ENCODE data around the gene PLAAT4.

PLAAT4 gene

DNA sequence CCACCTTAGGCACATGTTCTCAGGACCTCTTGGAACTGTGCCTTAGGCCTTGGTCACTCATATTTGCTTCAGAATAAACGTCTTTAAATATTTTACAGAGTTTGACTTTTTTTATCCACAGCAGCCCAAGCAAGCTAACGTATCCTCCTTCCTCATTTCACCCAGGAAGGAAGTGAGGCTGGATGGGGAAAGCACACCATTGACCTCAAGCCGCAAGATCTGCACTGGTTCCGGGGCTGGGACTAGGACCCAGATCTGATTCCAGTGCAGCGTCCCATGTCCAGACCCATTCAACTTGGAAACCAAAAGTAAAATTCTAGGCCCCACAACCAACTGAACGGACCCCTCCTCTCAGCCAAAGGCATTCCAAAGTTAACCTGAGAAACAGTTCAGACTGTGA lies 33.1 kb upstream of the PLAAT4 start:
- in situ Hi-C loops (cut with MboI; ENCODE audit: low sequenced_read_pairs, unreplicated experiment), result no loop called here
- DNase-seq (ENCODE audit: low spot score), result no peak
- TF ChIP-seq, protein P1, sequence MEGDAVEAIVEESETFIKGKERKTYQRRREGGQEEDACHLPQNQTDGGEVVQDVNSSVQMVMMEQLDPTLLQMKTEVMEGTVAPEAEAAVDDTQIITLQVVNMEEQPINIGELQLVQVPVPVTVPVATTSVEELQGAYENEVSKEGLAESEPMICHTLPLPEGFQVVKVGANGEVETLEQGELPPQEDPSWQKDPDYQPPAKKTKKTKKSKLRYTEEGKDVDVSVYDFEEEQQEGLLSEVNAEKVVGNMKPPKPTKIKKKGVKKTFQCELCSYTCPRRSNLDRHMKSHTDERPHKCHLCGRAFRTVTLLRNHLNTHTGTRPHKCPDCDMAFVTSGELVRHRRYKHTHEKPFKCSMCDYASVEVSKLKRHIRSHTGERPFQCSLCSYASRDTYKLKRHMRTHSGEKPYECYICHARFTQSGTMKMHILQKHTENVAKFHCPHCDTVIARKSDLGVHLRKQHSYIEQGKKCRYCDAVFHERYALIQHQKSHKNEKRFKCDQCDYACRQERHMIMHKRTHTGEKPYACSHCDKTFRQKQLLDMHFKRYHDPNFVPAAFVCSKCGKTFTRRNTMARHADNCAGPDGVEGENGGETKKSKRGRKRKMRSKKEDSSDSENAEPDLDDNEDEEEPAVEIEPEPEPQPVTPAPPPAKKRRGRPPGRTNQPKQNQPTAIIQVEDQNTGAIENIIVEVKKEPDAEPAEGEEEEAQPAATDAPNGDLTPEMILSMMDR (IDR thresholded peaks at IDR 0.05; ENCODE audit: borderline replicate concordance, control extremely low read depth, extremely low read depth, insufficient read depth, missing control alignments), result no peak

GRCh38 chr11:63504054-63504453 lies 32.6 kb upstream of the PLAAT4 start:
- TF ChIP-seq, protein P1 (IDR thresholded peaks at IDR 0.05; ENCODE audit: borderline replicate concordance, control extremely low read depth, extremely low read depth, insufficient read depth, missing control alignments), result no peak
- no peak for DNase-seq (ENCODE audit: low spot score)
- in situ Hi-C loops (cut with MboI; ENCODE audit: low sequenced_read_pairs, unreplicated experiment), result no loop called here

DNA sequence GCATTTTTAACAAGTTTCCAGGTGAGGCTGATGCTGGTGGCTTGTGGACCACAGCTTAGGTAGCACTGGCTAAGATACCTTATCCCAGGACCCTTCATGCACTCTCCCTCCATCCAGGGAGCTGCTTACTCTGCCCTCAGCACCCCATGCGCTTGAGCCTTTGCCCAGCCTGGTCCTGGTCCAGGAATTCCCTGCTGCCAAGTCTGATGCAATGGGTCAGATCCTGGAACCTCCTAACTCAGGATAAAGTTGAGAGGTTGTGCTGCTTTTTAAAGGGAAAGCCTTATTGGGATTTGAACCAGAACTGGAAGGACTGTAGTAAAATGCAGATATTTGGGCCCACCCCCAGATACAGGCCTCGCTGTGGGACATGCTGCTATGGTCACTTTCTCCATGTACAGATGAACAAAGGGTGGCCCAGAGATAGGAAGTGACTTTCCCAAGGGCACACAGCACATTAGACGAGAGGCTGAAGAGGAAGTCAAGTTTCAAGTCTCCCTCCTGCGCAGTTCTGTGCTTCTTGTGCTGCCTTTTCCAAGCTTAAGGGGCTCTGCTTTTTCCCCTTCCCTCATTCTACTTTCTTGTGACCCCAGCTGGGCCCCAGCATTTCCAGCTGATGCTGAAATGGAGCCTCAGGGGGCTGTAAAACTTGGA lies 31.5 kb upstream of the PLAAT4 start:
- in situ Hi-C loops (cut with MboI; ENCODE audit: low sequenced_read_pairs, unreplicated experiment), result no loop called here
- TF ChIP-seq, protein P1 (IDR thresholded peaks at IDR 0.05; ENCODE audit: borderline replicate concordance, control extremely low read depth, extremely low read depth, insufficient read depth, missing control alignments), result no peak
- no peak for DNase-seq (ENCODE audit: low spot score)

- in situ Hi-C loops (cut with MboI; ENCODE audit: low sequenced_read_pairs, unreplicated experiment), result no loop called here
- TF ChIP-seq, protein P1 (IDR thresholded peaks at IDR 0.05; ENCODE audit: borderline replicate concordance, control extremely low read depth, extremely low read depth, insufficient read depth, missing control alignments), result no peak
- peak; percentile 23 for DNase-seq (ENCODE audit: low spot score)
Measured at GRCh38 chr11:63505857-63506528, 30.6 kb upstream of the PLAAT4 start, which contains the start of gene LGALS12. Gene LGALS12 (plus strand): TSS chr11:63506084. CDS start chr11:63506459, 375 bp downstream.

- in situ Hi-C loops (cut with MboI; ENCODE audit: low sequenced_read_pairs, unreplicated experiment), result no loop called here
- TF ChIP-seq, protein P1 (IDR thresholded peaks at IDR 0.05; ENCODE audit: borderline replicate concordance, control extremely low read depth, extremely low read depth, insufficient read depth, missing control alignments), result no peak
- no peak for DNase-seq (ENCODE audit: low spot score)
Measured at GRCh38 chr11:63506876-63507275, 29.7 kb upstream of the PLAAT4 start.

GRCh38 chr11:63507511-63507910 lies 29.1 kb upstream of the PLAAT4 start:
- in situ Hi-C loops (cut with MboI; ENCODE audit: low sequenced_read_pairs, unreplicated experiment), result no loop called here
- TF ChIP-seq, protein P1 (IDR thresholded peaks at IDR 0.05; ENCODE audit: borderline replicate concordance, control extremely low read depth, extremely low read depth, insufficient read depth, missing control alignments), result no peak
- DNase-seq (ENCODE audit: low spot score), result no peak

All from GM13976 (cell line).